ENCODE measurements around the gene SNED1. TPM values are rescaled to one million over a fixed set of nuclear protein-coding genes. Genes with fewer than 3 reads are reported as not detected.

SNED1 gene
- total RNA-seq, 2 donors from 2014 or later: 12.2 to 31.9 TPM

DNA sequence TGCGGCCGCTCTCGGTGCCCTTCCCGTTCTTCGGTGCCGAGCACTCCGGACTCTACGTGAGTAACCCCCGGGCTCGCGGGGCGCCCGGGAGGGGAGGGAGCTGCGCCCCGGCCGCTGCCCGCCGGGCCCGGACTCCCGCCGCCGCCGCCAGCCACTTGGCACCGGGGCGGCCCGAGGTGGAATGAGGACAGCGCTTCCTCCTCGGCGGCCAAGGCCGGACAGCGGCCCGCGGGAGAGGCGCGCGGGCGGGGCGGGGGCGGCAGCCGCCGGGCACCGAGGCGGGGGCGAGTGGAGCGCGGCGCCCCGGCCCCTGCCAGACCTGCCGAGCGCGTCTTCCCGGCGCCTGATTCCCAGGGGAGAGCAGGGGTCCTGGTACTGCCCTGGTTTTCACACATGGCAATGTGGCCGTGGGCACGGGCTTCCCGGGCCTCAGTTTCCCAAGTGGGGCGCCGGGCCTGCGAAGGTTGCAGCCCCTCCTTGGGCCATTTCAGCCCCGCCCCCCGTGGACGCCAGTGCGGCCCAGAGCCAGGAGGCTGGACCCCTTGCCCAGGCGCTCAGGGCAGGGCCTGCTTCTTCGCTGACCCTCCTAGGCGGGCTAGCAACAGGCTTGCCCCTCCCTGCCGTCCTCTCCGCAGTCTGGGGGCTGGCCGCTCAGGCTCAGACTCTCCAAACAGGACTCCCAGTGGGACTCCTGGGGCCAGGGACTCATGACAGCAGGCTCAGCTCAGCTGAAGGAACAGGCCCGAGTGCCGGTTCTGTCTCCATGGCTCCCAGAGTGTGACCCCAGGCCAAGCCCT is 775 bp downstream of the SNED1 start:
- DNase-seq (peak; percentile 50), ATAC-seq (peak; percentile 20 to 51)
- intact Hi-C loops (cut with DNase I): loop anchor here in 1 of 2 donors (10.0 kb wide), 1 partner anchor 84 kb away; no protein-coding TSS in a partner anchor

DNA sequence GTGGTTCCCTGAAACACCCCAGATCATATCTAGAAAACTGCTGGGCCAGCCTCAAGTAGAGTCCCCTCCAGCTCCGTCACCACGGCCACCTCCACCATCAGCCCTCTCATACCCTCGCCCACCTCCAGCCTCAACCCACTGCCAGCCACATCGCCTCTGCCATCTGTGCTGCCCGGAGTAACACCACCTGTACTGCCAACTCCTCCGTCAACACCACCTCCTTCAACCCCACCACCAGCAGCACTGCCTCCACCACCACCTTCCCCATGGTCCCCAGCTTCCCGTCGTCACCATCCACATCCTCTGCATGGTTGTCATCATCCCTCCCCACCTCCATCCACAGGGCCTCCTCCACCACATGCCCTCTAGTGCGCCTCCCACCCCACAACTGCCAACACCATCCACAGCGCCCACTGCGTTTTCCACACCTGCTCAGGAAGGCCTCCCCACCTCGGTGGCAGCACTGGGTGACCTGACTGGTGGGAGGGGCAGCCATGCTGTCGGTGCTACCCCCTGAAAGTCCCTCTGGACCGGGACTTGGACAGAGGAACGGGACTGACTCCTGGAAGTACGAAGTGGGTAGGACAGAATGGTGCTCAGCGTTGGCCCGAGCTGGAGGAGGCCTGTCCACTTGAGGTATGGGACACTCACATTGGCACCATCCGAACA is 1.6 kb downstream of the SNED1 start:
- no peak for ATAC-seq
- peak; percentile 20 for DNase-seq
- intact Hi-C loops (cut with DNase I): loop anchor here in 1 of 2 donors (10.0 kb wide), 1 partner anchor 85 kb away; no protein-coding TSS in a partner anchor

DNA sequence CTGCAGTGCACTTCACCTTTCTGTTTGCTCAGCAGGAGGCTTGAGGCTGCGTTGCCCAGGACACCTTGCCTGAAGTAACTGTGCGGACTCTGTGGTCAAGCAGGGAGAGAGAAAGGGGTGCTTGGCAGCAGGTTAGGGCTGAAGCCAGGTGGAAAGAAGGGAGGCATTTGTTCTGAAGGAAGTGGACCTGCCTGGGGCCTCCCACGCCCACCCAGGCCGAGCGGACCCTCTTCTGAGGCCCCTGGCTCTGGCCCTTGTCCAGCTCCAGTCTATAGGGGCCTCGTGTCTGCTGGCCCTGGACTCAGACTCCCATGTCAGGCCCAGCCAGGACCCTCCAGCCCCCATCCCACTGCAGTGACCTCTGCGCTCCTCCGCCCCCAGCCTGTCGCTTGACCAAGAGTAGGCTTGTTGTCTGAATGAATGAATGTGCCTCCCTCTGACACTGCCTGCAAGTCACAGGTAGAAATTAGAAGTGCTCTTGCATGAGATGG is 2.5 kb downstream of the SNED1 start:
- DNase-seq (no peak), ATAC-seq (no peak)
- intact Hi-C loops (cut with DNase I): no loop called here

DNA sequence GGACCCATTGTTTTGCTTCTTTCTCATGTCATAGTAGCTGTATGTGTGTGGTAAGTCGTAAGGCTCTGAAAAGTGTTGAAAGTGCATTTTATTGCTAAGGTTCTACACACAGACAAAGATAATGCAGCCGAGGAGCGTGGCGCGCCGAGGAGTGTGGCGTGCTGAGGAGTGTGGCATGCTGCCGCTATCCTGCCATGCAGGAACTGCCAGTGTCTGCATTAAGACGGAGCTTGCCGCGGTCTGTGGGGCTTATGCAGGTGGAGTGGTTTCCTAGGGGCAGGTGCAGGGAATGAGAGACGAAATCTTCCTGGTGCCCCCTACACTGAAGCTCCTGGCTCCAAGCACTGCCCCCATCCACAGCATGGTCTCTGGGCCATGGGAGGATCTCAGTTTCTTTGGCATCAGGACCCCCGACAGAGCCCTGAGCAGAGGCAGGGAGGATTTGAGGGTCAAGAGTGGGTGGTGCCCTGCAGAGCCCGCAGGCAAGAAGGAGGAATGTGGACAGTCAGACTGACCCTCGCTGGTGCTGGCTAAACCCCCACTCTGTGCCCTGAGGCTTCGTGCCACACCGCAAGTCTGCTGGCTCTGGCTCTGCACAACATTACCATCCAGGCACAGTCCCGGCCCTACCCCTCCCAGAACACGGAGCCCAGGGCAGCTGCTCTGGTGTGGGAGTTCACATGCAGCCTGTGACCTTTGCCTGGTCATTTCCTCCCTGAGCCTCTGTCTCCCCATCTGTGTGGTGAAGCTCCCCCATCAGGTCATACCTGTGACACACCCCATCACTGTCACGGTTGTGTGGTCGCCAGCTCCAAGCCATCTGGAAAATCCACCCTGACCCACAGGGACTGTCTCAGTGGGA is 3.2 kb downstream of the SNED1 start:
- intact Hi-C loops (cut with DNase I): no loop called here
- ATAC-seq (no peak), DNase-seq (no peak)

DNA sequence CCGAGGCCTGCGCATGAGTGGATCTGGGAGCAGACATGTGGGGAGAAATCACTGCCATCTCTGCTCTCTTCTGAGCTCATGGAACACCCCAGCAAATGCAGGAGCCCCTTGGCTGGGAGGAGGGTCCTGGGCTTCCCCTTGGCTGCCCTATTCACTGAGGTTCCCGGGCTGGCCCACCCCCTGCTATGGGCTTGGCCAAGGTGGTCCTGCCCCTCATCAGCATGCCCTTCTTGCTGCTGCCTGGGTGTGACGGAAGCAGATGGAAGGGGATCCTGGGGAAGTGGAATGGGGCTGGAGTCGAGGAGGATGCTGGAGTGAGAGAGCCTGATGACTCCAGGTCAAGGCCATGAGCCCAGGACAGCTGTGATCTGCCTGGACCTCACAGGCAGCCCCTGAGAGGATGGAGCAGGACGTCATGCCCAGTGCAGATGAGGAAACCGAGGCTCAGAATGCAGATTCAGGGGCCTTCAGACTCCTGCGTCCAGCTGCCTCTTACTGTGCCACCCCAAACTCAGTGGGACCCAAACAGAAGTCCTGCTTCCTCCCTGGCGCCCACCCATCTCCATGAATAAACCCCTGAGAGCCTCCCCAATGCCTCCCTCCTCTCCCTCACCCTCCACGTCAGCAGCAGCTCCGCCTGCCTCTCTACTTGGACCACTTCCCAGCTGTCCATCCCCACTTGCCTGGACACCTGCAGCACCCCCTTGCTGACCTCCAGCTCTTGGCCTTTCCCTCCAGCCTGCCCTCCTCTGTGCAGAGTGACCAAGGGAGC is 4.0 kb downstream of the SNED1 start:
- DNase-seq: no peak
- no peak for ATAC-seq
- intact Hi-C loops (cut with DNase I): no loop called here

DNA sequence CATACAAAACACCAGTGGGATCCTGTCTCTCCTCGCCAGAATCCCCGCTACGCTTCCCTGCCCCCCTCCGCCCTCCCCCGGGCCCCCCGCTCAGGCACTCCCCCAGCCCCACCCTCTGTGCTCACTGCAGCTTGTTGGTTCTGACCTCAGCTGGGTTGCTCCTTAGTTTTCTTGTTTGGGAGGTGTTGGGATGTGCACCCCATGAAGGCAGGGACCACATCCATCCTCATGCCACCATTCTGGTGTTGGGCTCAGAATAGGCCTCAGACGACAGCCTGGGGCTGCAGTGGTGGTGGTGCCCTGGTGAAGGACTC is 4.6 kb downstream of the SNED1 start:
- DNase-seq (no peak), ATAC-seq (no peak)
- intact Hi-C loops (cut with DNase I): no loop called here

DNA sequence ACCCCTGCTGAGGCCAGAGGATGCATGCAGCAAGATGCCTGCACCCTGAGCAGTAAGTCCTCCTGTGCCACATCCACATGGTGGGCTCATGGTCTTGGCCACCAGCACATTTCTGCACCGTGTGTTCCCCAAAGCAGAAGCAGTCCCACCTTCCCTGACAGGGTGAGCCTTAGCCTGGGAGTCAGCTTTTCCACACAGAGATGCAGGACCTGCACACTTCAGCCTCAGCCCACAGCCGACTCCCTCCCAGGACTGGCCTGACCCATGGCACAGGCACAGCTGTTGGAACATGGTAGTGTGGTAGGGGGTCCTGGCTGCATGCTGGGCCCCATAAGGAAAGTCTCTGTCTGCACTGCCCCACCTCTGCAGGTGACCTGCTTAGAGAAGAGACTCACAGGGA is 5.0 kb downstream of the SNED1 start:
- ATAC-seq (no peak), DNase-seq (no peak)
- intact Hi-C loops (cut with DNase I): no loop called here

DNA sequence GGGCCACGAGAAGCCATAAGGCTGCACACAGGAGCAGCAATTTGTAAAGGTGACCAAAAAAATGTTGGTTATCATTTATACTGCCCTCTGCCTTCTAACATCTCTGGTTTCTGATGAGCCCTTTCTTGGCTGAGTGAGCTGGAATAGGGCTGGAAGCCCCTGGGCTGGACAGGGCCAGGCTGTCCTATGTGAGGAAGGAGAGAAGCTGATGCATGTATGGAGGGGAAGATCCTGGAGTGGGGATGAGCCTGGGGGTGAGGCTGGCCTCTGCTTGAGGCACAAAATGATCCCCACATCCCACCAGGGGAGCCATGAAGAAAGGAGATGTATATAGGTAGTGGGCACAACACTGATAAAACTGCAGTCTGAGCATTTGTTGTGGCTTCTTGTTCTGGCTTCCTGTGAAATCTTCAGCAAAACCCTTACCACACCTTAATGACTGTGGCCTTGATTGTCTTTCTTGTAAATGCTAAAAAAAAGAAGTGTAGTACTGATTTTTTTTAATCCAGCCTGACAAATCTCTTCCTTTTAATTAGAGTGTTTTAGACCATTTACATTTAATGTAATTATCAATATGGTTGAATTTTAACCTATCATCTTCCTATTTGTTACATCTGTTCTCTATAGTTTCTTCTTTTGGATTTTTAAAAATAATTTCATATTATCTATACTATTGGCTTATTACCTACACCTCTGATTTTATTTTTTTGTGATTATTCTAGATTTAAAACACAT is 5.6 kb downstream of the SNED1 start:
- intact Hi-C loops (cut with DNase I): no loop called here
- no peak for ATAC-seq
- DNase-seq: no peak

DNA sequence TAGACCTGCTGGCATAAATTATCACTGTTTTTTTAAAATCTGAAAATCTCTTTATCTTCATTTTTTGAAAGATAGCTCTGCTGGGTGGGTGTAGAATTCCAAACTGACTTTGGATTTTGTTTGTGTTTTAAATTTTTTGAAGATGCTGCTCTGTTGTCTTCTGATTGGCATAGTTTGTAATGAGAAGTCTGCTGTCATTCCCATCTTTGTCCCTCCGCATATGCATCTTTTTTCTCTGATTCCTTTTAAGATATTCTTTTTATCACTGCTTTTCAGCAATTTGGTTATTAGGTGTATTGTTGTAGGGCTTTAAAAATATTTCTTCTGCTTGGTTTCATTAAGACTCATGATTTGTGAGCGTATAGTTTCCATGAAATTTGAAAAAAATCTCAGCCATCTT is 7.2 kb downstream of the SNED1 start:
- ATAC-seq (no peak), DNase-seq (no peak)
- intact Hi-C loops (cut with DNase I): no loop called here

DNA sequence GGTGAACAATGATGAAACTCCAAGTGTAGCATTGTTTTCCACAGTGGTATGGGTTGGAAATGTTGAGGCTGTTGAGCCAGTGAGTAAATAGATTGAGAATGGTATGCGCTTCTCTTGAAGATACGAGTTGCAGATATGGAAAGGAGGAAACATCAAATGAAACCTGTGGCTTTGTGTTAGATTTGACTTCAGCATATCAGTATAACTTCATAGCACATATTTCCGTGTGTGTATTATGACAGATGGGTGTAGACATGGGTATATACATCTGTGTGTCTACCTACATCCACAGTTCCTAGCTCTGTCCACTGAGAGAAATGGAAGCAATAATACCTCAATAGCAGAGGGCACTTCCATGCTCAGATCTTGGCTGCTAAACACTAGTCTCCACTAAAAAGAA is 8.0 kb downstream of the SNED1 start:
- ATAC-seq: no peak
- intact Hi-C loops (cut with DNase I): no loop called here

DNA sequence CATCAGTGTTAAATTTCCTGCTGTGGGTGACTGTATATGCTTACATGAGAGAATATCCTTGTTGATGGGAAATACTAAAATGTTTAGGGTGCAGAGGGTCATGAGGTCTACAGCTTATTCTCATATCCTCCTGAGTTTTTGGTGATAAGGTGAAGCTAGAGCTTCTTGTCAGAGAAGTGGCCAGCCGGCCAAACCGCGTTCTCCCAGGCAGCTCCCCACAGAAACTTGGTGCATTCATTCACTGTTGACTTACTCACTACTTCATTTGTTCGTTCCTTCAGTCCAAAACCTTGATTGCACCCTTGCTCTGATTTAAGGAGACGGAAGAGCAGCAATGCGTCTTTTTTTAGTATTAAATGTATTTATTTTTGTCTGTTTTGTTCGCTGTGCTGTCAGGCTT is 8.7 kb downstream of the SNED1 start:
- ATAC-seq: no peak
- no peak for DNase-seq
- intact Hi-C loops (cut with DNase I): no loop called here

More for the DNA sequence above, 8.0 kb downstream of the SNED1 start:
- DNase-seq: no peak

DNA sequence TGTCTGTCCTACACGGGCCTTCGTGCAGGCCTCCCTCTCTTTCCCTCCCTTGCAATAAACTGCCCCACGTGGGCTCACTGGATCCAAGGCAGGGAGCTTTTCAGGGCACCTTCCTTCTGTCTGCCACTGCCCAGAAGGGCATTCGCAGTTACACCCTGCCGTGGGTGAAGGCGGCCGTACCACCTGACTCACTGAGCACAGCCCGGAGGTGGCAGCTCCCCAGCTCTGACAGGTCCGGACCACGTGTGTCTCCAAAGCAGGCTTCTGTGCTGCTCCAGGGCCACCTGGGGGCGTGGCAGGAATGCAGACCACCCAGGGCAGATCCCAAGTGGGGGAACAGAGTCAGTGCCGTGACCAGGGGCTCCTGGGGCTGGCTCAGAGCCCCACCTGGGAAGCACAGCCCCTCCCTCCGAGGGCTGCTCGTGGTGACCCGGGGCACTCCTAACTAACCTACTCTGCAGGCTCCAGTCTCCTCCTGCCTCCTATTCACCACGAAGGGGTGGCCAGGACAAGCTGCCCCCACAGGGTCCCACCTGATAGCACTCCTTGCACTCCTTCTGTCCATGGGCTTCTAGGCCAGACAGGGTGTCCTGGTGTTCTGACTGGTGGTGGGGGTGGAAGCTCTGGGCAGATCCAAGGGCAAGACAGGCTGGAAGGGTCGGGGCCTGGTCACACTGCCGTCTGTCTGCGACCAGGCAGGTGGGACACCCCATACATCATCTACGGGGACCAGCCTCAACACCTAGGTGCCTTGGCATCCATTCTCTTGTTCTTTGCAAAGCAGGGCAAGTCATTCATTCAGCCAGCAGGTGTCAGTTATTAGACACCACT is 9.7 kb downstream of the SNED1 start:
- ATAC-seq: no peak
- DNase-seq: peak; percentile 28
- intact Hi-C loops (cut with DNase I): no loop called here

DNA sequence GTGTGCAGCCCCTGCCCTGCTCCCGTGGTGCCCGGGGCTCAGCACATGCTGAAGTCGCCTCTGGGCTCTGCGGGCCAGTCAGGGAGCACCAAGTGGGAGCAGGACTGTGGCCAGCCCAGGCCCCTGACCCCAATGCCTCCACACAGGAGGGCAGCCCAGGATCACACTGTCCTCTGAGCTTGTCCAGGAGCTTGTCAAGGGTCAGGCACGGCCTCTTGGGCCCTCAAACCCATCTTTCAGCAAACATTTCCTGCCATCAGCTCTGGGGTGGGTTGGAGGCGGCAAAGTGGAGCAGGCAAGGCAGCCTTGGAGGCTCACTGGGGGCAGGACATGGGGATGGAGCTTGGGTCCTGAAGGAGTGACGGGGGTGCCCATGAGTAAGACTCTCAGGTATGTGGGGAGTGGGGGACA is 10.3 kb downstream of the SNED1 start:
- DNase-seq (no peak), ATAC-seq (no peak)
- intact Hi-C loops (cut with DNase I): no loop called here

DNA sequence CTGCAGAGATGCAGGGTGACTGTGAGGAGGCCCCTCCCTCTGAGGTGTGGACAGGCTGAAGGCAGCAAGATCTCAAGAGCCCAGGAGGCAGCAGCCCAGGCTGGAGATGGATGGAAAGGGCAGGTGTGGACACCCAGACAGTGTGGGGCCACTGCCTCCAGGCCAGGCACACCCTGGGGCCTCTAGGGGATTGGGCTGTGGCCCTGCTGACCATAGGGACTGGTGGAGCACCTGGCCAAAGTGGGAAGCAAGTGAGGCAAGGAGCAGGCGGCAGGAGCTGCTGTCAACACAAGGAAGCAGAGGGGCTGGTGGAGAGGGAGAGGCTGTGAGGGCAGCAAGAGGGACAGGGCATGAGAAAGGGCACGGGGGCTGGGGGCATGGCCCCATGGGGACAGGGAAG is 10.8 kb downstream of the SNED1 start:
- no peak for ATAC-seq
- intact Hi-C loops (cut with DNase I): no loop called here
- no peak for DNase-seq

DNA sequence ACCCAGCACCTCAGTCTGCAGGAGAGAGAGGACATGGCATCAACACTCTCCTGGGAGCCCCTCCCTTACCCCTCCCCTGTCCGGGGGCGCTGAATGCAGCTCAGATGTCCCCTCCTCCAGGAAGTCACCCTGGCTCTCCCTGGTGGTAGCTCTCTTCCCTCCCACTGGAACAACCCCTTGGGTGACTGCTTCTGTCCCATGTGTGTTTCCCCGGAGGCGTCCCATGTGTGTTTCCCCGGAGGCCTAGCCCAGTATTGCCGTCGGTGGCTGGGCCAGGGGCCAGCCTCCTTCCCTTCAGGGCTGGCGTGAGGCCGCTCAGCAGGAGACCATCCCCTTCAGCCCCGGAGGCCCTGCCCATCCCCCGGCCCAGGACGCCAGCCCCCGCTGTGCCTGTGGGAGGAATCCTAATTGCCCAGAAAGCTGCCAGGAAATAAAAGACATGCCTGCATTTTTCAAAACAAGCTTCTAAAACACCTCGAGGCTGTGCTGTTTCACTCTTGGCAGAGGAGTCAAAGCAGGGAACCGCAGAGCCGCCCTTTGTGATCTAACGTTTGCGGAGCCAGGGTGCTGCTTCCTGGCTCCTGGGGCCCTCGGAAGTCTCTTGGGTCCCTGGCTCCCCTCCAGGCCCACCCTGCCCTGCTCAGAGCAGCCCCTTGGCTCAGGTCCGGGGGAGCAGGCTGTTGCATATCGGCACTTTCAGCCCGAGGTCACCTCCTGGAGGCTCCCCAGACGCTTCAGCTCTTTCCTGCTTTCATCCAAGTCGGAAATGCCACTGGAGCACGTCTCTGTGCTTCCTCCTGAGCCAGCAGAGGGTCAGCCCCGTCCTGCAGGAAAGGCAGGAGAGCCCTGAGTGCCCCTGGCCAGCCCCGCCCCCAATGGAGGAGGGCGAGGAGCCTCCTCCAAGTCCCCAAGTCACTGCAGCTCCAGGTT is 11.4 kb downstream of the SNED1 start:
- ATAC-seq (peak; percentile 71 to 85), DNase-seq (peak; percentile 44)
- intact Hi-C loops (cut with DNase I): no loop called here

DNA sequence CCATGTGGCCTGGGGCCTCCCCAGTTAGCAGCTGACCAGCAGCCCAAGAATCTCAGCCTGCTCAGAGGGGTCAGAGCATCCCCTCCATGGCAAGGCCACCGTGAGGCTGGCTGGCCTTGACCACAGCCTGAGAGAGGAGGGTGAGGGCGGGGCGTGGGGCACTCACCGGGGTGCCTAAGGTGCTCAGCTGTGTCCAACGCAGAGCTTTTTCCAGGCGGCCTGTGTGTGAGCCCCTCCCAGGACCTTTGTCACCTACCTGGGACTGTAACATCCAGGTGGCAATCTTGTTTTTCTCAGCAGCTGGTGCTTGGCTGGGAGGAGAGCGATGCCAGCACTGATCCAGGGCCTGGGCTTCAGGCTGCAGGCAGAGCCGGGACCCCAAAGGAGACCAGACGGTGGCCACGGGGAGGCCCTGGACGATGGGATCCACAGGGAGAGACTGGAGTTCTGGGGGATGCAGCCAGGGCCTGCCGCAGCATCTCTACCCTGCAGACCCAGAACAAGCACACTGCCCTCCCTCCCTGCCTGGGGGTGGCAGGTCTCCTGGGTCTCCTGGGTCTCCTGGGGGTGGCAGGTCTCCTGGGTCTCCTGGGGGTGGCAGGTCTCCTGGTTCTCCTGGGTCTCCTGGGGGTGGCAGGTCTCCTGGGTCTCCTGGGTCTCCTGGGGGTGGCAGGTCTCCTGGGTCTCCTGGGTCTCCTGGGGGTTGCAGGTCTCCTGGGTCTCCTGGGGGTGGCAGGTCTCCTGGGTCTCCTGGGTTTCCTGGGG is 12.3 kb downstream of the SNED1 start:
- DNase-seq (no peak), ATAC-seq (no peak)
- intact Hi-C loops (cut with DNase I): no loop called here
